GM19463 (cell line): ENCODE results near the gene DUOXA1.

Source experiments
- ATAC-seq: cut with Tn5 transposase; IDR thresholded peaks from one replicate; pipeline ENCODE4 v1.9.1; 2021; ENCODE audit warnings: mild to moderate bottlenecking, moderate library complexity; ENCODE audit not compliant: unreplicated experiment

The DUOXA1 gene

DNA sequence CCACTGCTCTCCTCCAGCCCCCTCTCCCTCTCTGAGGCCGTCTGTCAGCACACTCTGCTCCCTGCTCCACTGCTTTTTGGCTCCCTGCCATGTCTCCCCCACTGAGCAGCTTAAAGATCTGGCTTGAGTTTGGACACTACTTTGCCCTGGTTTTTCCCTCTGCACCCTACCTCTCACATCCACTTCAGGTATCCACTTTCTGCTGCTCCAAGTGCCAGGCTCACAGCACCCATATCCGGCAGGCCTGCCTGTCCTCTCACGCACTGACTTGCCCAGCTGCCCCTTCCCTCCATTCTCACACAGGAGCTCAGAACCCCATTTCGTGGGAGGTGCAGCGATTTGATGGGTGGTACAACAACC is 3.9 kb upstream of the DUOXA1 start:
- no peak for ATAC-seq

DNA sequence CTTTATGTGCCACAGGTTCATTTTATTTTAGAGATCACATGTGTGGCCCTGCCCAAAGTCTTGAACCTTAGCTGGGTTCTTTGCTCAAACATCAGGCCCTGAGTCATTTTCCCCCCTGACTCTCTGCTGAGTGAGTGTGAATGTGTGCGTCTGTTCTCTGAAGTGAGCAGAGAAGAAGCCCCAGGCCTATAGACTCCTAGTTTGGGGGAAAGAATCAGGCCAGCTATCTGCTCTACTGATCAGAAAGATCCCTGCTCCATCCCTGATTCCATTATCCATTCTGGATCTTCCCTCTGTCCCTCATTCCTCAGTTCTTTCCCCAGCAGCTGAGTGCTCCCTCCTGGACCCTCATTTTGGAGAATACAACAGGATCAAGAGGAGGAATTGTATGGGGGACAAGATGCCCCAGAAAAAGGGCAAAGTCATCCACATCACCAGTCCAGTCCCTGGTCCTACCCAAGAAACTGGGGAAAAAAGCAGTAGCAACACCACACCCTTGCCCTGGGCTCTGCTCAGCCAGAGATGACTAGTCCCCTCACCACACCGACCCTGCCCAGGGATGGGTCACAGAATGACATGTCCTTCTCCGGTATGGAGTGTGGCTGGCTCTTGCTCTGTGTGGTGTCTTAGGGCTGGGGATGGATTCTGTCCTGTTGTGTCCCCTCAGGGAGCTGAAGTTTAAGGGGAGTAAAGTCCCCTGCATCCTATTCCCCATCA is 3.3 kb upstream of the DUOXA1 start:
- no peak for ATAC-seq

DNA sequence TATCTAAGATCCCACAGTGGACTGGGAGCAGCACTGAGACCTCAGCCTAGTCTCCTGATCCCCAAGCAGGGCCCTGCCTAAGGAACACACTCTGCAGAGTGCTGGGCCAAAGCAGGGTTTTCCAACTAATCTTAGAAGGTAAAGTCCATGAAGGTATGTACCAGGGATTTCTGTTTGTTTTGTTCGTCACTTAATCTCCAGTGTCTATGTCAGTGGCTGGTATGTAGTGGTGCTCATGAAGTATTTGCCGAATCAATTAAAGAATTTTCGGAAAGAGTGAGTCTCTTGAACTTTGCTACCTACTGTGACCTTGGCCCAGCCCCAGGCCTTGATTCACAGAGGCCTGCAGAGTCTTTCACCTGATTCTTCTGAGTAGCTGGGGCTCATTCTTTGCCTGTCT is 1.8 kb upstream of the DUOXA1 start:
- no peak for ATAC-seq

DNA sequence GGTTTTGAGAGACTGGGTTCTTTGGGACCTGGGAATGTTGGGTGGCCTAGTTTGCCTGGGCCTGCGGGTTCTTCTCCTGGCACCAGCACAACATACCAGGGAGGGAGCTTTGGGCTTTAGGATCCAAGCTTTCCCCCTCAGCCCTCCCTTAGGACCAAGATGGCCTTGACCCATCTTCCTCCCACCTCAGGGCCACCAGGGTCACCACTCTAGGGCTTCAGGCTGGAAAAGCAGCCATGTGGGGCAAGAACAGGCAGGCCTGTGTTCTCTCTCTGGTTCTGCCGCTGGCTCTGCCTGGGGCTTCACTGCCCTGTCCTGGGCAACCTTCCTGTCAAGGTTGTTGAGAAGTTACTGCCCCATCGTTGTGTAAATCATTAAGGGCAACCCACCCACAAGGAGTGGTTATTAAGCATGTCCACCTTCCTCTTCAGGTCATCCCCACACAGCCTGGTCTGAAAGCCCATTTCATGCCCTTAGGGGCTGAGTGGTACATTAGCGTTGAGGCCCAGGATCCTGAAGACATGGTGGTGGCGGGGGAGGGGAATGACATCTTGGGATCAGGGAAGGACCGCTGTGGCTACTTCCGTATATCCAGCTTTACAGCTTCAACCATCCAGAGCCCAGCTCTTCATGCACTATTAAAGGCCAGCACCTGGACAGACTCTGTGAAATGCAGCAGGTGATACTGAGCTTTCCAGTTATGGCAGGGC is 767 bp upstream of the DUOXA1 start:
- ATAC-seq: no peak

DNA sequence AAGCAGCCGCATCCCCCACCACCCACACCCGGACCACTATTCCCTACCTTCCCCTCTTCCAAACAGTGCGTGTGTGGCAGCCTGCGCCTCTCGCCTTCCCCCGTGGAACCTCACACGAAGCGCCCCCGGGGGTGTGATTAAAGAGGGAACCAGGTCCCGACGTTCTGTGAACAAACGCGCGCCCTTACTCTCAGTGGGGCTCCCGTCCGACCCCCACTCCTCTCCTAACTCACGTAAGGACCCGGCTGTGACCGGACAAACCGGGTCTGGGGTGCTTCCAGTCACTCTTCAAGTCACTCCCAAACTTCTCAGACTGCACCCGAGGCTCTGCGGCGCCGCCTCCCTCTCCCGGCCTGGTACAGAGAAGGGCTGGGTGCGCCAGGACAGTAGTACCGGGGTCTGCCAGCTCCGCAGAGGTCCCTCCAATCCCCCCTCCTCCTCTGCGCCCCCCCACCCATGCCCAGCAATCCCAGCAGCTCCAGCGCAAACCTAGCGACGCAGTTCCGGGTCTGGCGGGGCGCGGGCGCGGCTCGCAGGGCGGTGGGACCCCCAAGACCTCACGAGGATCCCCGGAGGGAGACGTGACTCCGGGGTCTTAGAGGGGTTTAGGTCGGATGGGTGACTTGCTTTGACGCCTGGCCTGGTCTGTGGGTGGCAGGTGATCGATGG is 574 bp downstream of the DUOXA1 start:
- ATAC-seq: no peak

DNA sequence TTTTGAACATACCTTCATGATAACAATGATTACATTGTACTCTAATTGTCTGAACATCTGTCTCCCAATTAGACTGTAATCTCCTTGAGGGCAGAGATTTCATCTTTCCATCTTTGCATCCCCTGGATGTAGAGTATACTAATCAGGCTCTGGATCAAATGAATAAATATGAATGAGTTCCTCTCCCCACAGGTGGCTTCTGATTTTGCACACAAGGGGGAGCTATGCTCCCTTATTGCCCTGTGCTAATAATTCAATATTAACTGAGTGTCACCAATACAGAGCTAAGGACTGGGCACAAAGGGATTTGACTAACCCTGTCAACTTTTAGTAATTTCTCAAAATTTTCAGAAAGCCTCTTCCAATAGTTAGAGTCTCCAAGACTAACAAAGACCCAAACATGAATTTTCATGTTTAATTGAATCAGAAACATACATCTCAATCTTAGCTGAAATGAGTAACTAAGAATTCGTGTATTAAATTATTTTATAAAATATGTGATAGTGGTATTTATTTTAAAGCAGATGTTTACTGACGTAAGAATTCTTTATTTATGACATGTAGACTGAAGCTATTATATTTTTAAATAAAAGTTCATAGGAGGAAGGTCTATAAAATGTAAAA is 3.0 kb downstream of the DUOXA1 start:
- no peak for ATAC-seq

DNA sequence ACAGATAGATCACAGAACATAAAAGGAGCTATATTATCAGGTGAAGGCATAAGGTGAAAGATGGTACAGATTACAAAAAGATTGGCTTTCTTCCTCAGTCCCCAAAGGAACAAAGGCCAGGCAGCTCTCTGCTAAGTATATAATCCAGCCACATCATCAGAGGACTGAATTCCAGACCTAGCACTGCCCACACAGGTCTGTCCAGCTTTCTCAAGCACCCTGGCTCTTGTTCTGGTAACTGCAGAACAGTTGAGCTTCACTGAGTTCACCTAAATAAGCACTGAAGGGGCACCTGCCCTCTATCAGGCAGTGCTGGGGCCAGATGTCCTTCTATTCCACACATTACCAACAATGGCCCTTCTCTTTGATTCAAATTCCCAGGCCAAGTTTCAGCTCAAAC is 6.3 kb downstream of the DUOXA1 start:
- ATAC-seq: no peak

DNA sequence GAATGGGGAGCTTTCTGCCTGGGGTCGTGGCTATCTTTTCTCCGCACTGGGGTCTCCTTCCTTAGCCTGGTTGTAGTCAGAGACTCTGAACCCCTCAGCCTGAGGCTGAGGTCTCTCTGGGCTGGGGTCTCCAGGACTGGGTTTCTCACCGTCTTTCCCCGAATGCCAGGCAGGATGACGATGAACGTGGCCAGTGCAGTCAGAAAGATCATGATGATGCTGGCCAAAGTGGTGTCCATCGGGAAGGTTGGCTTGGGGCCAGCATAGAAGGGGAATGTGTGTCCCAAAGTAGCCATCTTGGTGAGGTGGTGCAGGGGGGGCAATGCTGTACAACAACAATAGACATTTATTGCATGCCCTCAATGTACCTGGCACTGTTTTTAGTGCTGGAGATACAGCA is 7.0 kb downstream of the DUOXA1 start:
- ATAC-seq: no peak

DNA sequence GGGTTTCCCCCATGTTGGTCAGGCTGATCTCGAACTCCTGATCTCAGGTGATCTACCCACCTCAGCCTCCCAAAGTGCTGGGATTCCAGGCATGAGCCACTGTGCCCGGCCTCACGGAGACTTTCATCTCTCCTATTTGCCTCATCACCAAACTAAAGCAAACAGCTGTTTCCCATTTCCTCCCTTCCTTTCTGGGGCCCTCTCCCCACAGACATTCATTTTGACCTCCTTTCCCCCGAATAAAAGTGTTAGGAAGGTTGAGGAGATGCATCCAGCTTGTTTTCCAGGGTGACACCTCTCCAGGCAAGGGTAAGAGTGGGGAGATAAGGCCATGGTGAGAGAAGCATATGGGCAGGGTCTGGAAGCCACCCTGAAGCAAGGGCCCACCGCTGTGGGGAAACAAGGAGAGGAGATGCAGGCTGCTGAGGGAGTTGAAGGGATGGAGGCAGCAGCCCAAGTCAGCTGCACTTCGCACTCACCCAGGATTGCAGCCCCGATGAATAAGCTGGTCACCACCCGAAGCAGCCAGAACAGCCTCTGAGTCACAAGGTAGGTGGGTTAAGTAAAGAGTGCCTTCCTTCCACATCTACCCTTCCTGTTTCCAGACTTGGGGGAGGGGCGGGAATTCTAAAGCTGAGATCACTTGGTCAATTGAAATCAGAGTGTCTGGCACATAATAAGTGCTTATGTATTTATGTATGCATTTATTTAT is 7.8 kb downstream of the DUOXA1 start:
- ATAC-seq: no peak

DNA sequence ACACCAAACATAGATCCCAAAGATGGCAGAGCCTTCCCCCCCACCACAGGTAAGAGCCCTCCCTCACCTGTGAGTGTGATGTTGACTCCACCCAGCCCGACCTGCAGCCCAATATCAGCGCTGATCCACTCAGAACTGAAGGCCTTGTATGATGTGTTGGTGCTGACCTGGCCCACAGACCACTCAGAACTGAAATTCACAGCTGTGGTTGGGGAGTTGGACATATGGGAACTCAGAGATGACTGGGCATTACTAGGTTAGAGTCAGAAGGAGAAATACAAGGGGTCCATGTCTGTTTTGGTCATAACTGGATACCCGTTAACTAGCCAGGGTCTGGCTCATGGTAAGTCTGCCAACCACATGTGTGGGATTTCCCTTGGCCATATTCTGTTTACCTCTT is 8.7 kb downstream of the DUOXA1 start:
- ATAC-seq: no peak

DNA sequence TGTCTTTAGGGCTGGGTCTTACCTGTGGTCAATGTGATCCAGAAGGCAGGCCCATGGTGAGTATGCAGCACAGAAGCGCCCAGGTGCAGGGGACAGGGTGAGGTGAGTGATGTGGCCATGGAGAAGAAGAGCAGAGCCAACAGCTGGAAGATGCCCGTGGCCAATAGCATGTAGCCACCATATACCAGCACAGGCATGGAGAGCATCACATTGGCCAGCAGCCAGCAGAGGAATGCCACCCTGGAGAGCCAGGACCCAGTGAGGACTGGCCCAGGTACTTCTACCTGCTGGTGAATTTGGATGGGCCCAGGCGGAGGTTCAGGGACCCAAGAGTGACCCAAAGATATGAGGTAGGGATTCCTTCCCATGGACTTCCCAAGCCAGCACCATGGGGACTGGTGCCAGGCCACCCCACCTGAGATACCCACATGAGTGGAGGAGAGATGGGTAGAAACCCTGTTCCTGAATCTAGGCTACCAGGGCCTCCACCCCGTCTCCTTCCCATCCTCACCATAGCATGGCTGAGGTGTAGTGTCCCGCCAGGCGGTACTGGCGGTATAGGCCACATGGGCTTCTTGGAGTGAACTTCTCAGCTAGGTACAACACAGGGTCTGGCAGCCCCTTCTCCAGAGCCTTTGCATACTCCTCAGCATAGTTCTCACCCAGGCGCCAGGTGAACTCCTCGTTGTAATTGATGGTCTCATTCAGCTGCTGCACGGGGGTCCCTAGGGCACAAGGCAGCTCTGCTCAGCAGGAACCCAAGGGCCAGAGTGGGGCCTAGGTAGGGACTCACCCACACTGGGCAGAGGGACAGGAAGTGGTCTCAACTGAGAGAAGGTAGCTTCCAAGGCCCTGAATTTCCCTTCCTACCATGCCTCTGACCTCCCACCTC is 9.4 kb downstream of the DUOXA1 start:
- ATAC-seq: no peak

DNA sequence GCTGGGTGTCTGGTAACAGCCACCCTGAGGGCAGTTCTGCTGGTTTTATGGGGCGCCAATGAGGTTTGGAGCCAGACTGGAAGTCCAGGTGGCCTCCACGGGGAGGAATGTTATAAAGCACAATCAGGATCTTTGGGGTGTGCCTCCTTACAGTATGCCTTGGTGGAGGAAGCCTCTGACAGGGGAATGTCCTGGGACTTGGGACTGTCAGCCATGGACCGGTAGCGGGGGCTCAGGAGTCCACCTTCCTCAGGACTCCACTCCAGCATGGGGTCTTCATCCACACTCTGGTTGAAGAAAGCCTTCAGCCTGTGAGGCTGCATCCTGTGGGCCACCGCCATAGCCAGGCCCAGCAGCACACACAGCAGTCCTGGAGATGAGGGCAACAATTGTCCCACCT is 10.7 kb downstream of the DUOXA1 start:
- no peak for ATAC-seq

DNA sequence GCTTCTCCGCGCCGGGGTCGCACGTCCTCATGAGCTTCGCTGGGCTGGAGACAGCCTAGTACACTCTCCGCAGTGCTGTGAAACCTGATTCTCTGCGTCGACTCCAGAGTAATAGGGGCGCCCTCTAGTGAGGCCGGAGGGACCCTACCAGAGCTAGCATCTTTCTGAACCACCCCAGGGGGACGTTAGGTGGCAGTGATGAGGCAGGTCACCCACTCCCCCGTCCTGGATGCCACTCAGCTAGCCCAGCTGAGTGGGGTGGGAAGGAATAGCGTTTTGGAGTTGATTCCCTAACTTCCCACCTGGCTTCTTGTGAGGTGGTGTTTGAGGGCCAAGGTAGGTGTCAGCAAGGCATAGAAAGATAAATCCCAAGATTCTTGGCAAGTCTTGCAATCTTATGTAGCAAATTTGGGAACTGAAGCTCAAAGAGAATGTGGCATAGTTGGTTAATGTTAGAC is 11.5 kb downstream of the DUOXA1 start:
- ATAC-seq: peak; percentile 96

DNA sequence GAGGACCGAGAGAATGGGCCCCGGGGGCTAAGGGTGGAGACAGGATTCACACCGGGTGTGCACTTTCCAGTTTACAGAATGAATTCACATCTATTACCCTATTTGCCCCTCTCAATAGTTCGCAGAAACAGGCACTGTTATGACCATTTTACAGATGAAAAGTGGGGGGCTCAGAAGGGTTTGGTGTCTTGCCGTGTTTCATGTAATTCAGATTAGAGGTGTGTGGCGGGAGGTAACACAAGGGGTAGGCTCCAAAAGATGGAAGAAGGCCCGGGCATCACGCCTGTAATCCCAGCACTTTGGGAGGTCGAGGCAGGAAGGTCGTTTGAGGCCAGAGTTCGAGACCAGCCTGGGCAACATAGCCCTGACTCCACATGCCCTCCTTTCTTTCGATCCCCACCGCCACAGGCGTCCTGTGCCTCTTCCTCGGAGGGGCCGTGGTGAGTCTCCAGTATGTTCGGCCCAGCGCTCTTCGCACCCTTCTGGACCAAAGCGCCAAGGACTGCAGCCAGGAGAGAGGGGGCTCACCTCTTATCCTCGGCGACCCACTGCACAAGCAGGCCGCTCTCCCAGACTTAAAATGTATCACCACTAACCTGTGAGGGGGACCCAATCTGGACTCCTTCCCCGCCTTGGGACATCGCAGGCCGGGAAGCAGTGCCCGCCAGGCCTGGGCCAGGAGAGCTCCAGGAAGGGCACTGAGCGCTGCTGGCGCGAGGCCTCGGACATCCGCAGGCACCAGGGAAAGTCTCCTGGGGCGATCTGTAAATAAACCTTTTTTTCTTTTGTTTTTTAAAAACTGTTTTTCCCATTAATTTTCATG is 12.2 kb downstream of the DUOXA1 start:
- no peak for ATAC-seq

DNA sequence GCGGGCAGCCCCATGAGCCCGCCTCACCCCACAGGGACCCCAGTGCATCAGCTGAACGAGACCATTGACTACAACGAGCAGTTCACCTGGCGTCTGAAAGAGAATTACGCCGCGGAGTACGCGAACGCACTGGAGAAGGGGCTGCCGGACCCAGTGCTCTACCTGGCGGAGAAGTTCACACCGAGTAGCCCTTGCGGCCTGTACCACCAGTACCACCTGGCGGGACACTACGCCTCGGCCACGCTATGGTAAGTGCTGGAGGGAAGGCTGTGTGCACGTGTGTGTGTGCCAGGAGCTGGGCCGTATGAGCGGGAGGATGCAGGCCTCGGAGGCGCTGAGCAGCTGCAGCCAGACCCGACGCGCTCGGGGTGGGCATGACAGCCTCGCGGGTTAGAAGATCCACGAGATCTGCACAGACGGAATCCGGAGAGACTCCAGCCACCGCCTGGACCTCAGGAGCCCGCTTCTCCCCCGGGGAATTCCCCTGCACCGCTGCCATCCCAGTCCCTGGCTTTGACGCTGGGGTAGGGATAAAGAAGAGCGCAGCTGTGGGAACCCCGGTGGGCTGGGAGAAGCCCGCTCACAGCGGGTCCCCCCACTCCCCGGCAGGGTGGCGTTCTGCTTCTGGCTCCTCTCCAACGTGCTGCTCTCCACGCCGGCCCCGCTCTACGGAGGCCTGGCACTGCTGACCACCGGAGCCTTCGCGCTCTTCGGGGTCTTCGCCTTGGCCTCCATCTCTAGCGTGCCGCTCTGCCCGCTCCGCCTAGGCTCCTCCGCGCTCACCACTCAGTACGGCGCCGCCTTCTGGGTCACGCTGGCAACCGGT is 13.0 kb downstream of the DUOXA1 start:
- no peak for ATAC-seq

DNA sequence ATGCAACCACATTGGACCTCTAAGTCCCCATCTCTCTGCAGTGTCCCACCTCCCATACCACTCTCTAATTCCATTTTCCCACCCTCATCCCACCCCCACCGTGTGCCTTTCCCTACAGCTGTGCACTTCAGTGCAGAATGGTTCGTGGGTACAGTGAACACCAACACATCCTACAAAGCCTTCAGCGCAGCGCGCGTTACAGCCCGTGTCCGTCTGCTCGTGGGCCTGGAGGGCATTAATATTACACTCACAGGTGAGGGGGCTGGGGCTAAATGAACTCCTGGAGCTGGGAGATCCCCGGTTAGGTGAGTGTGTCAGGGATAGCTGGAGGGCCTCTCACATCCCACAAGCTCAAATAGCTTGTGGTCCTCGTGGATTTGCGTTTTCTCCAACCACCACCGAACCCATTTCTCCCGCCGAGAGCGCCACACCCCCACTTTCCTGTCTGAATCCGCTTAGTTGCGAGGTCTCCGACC is 13.6 kb downstream of the DUOXA1 start:
- no peak for ATAC-seq

DNA sequence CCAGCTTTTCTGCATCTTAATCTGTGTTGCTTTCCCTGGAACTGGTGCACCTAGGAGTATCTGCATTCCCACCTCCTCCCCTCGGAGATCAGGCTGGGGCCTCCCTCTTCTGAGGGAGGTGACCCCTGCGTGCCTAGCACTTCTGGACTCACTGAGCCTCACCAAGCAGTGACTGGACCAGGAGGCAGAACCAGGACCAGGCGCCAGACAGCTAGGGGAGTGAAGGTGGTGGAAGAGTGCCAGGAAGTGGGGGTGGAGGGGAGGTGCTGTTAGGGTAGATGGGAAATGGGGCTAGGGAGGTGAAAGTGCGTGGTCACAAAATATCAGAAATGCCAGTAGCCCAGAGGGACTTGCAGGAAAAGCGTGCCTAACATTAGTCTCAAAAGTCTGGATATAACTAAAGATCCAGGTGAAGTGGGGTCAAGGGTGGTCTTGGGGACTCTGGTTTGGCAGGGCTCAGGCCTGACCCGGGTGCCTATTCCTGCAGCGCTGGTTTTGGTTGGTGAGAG is 14.3 kb downstream of the DUOXA1 start:
- ATAC-seq: no peak

DNA sequence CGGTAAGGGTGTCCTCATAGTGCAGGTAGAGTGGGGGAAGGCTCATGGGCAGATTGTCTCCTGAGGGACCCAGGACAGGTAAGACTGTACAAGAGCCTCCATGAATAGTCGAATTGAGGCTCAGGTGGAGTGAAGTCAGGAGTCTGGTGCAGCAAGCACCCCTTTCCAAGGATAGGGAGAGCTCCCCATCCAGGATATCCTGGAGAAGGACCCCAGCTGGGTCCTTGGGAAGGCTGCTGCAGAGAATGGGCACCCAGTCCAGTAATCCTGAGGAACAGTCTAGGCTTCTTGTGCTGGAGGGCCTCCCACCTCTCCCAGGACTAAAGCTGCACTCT is 15.0 kb downstream of the DUOXA1 start:
- ATAC-seq: no peak
